Neuronal stem cell (in vitro differentiated cells): Measurements from ENCODE around the gene RAB25.

Experiments
- DNase-seq: peaks from one replicate; pipeline ENCODE4 v3.0.0-alpha.2; 2013; ENCODE audit warnings: low spot score
- H2AFZ ChIP-seq: one replicate; pipeline ENCODE4 v1.6.1; 2013; ENCODE audit warnings: mild to moderate bottlenecking, low read length, inconsistent platforms
- H2AK5ac ChIP-seq: 2 replicates; pipeline ENCODE4 v1.6.1; 2013; ENCODE audit warnings: low read depth, mild to moderate bottlenecking, inconsistent platforms, low read length, moderate library complexity, mixed read lengths
- H2BK120ac ChIP-seq: 2 replicates; pipeline ENCODE4 v1.6.1; 2013; ENCODE audit warnings: low read depth, mild to moderate bottlenecking, inconsistent platforms, low read length, moderate library complexity, mixed read lengths
- H2BK12ac ChIP-seq: one replicate; pipeline ENCODE4 v1.6.1; 2013; ENCODE audit warnings: low read length, inconsistent platforms
- H2BK15ac ChIP-seq: 2 replicates; pipeline ENCODE4 v1.6.1; 2013; ENCODE audit warnings: mild to moderate bottlenecking, low read length, inconsistent platforms, mixed read lengths
- H2BK5ac ChIP-seq: one replicate; pipeline ENCODE4 v1.6.1; 2013; ENCODE audit warnings: inconsistent platforms, mild to moderate bottlenecking, low read length, moderate library complexity
- H3K14ac ChIP-seq: one replicate; pipeline ENCODE4 v1.6.1; 2013; ENCODE audit warnings: low read length, inconsistent platforms
- H3K18ac ChIP-seq: 2 replicates; pipeline ENCODE4 v1.6.1; 2013; ENCODE audit warnings: low read length, inconsistent platforms
- H3K23ac ChIP-seq: 2 replicates; pipeline ENCODE4 v1.6.1; 2013; ENCODE audit warnings: low read depth, mild to moderate bottlenecking, mixed read lengths, low read length, inconsistent platforms; ENCODE audit not compliant: poor library complexity
- H3K27ac ChIP-seq: replicated peaks from 3 replicates; pipeline ENCODE4 v1.5.1; 2013; ENCODE audit warnings: low read length, inconsistent platforms
- H3K27me3 ChIP-seq, 3 experiments: 2 replicates each; pipeline ENCODE4 v1.6.1; 2013; ENCODE audit warnings: low read length in 3 of 3, mild to moderate bottlenecking in 2 of 3, inconsistent platforms in 1 of 3, low read depth in 1 of 3, mixed read lengths in 1 of 3, moderate library complexity in 1 of 3; ENCODE audit not compliant: control insufficient read depth in 3 of 3, insufficient read depth in 3 of 3
- H3K36me3 ChIP-seq, 2 donors: replicated peaks in 1 of 2; 2 replicates each; pipeline ENCODE4 v1.6.1; 2013; ENCODE audit warnings: low read length in 2 of 2; ENCODE audit not compliant: control insufficient read depth in 2 of 2, insufficient read depth in 2 of 2
- H3K4ac ChIP-seq: 2 replicates; pipeline ENCODE4 v1.6.1; 2013; ENCODE audit warnings: inconsistent platforms, mild to moderate bottlenecking, low read length, moderate library complexity
- H3K4me1 ChIP-seq, 2 donors: 1 replicate in 1 of 2; 2 replicates in 1 of 2; pipeline ENCODE4 v1.6.1; 2013; ENCODE audit warnings: low read length in 2 of 2, low read depth in 1 of 2; ENCODE audit not compliant: control insufficient read depth in 2 of 2, insufficient read depth in 1 of 2
- H3K4me2 ChIP-seq: one replicate; pipeline ENCODE4 v1.6.1; 2013; ENCODE audit warnings: mild to moderate bottlenecking, low read length, inconsistent platforms; ENCODE audit not compliant: insufficient read depth, poor library complexity, severe bottlenecking
- H3K4me3 ChIP-seq, 2 donors: 2 replicates each; pipeline ENCODE4 v1.5.1; 2013; ENCODE audit warnings: low read length in 2 of 2, mild to moderate bottlenecking in 2 of 2, inconsistent platforms in 1 of 2, moderate library complexity in 1 of 2
- H3K79me1 ChIP-seq: one replicate; pipeline ENCODE4 v1.6.1; 2013; ENCODE audit warnings: low read depth, mild to moderate bottlenecking, inconsistent platforms, low read length, moderate library complexity
- H3K9ac ChIP-seq: one replicate; pipeline ENCODE4 v1.6.1; 2013; ENCODE audit warnings: mild to moderate bottlenecking, low read depth, low read length, inconsistent platforms; ENCODE audit not compliant: poor library complexity
- H3K9me3 ChIP-seq, 2 donors: replicated peaks in 1 of 2; 2 replicates each; pipeline versions ENCODE3 to v1.6.1; 2013; ENCODE audit warnings: low read length in 2 of 2, mild to moderate bottlenecking in 2 of 2, inconsistent platforms in 1 of 2, low read depth in 1 of 2, mixed read lengths in 1 of 2, moderate library complexity in 1 of 2; ENCODE audit not compliant: control insufficient read depth in 2 of 2, insufficient read depth in 1 of 2
- H4K8ac ChIP-seq: one replicate; pipeline ENCODE4 v1.6.1; 2013; ENCODE audit warnings: low read depth, mild to moderate bottlenecking, inconsistent platforms, low read length, moderate library complexity
- H4K91ac ChIP-seq: one replicate; pipeline ENCODE4 v1.6.1; 2013; ENCODE audit warnings: low read length, low read depth, mild to moderate bottlenecking, inconsistent platforms; ENCODE audit not compliant: poor library complexity
- WGBS, 2 donors: extraction: QIAGEN DNeasy Blood & Tissue Kit; methylation state at CpG; one replicate each; pipeline ENCODE4 v1.1.7; 2013; ENCODE audit warnings: missing lambda C conversion rate in 2 of 2, mixed read lengths in 1 of 2; ENCODE audit not compliant: insufficient read length in 2 of 2, insufficient replicate concordance in 1 of 2; ENCODE audit errors: extremely low coverage in 2 of 2; 5-methylcytosine and 5-hydroxymethylcytosine counted together

The RAB25 gene

GRCh38 chr1:156104861-156105832, 44.2 kb downstream of the RAB25 start:
- no peaks in the 10 kb centered on the region for H3K9me3 ChIP-seq
- no peak overlapping the region for H3K4ac ChIP-seq
- peaks cover 14% of the 10 kb centered on the region for H3K79me1 ChIP-seq
- H2BK120ac ChIP-seq, result no peak overlapping the region
- H4K8ac ChIP-seq, result no peak overlapping the region
- H3K36me3 ChIP-seq, result peaks cover 5 to 60% of the 10 kb centered on the region in 2 donors
- no peak overlapping the region for H3K14ac ChIP-seq
- peaks cover 38 to 44% of the 10 kb centered on the region in 2 donors for H3K4me1 ChIP-seq
- H3K4me3 ChIP-seq, result peak overlapping the region in 1 of 2 donors; percentile 29
- no peak overlapping the region for H3K9ac ChIP-seq
- H2BK5ac ChIP-seq, result no peak overlapping the region
- H2AK5ac ChIP-seq, result peak overlapping the region; percentile 42
- no CpG with 5 or more reads among the region's 11 CpGs for WGBS, 2 donors
- H4K91ac ChIP-seq, result no peak overlapping the region
- no peak overlapping the region for H2AFZ ChIP-seq
- H3K23ac ChIP-seq, result no peak overlapping the region
- H3K4me2 ChIP-seq, result no peak overlapping the region
- no peak overlapping the region for H2BK12ac ChIP-seq
- H2BK15ac ChIP-seq, result no peak overlapping the region
- peak overlapping the region; percentile 31 for H3K18ac ChIP-seq
- peak overlapping the region; percentile 73 for H3K27ac ChIP-seq
- DNase-seq, result no peak
- no peaks in the 10 kb centered on the region for H3K27me3 ChIP-seq

- Histone ChIP-seq H3K27me3 (no peaks in the 10 kb centered on the region), H3K27ac (peak overlapping the region; percentile 68), H3K9me3 (no peaks in the 10 kb centered on the region), H3K18ac (peak overlapping the region; percentile 15), H3K4me2 (peak overlapping the region; percentile 70), H2AFZ (no peak overlapping the region), H3K4me1 (peaks cover 38 to 41% of the 10 kb centered on the region in 2 donors), H3K4ac (no peak overlapping the region), H2AK5ac (no peak overlapping the region), H2BK5ac (no peak overlapping the region), H3K79me1 (peaks cover 9% of the 10 kb centered on the region), H4K8ac (no peak overlapping the region), H3K14ac (peak overlapping the region; percentile 85), H2BK15ac (no peak overlapping the region), H2BK120ac (no peak overlapping the region), H3K4me3 (peak overlapping the region in 1 of 2 donors; percentile 10), H2BK12ac (no peak overlapping the region), H4K91ac (no peak overlapping the region), H3K36me3 (peaks cover 5 to 59% of the 10 kb centered on the region in 2 donors), H3K9ac (no peak overlapping the region), H3K23ac (no peak overlapping the region)
- no peak for DNase-seq
- WGBS, 2 donors, result no CpG with 5 or more reads among the region's 14 CpGs
Observed at GRCh38 chr1:156106624-156107488, 45.9 kb downstream of the RAB25 start.

- Histone ChIP-seq H3K4ac (no peak overlapping the region), H3K14ac (no peak overlapping the region), H3K23ac (no peak overlapping the region), H2BK5ac (no peak overlapping the region), H2BK12ac (no peak overlapping the region), H4K91ac (no peak overlapping the region), H3K9ac (no peak overlapping the region), H3K36me3 (peaks cover 3 to 48% of the 10 kb centered on the region in 2 donors), H3K4me3 (no peak overlapping the region), H3K27ac (no peak overlapping the region), H2BK15ac (no peak overlapping the region), H3K79me1 (peaks cover 3% of the 10 kb centered on the region), H3K18ac (no peak overlapping the region), H2BK120ac (no peak overlapping the region), H4K8ac (no peak overlapping the region), H2AFZ (no peak overlapping the region), H3K9me3 (no peaks in the 10 kb centered on the region), H3K4me2 (no peak overlapping the region), H3K4me1 (peaks cover 34 to 37% of the 10 kb centered on the region in 2 donors), H3K27me3 (no peaks in the 10 kb centered on the region), H2AK5ac (no peak overlapping the region)
- WGBS, 2 donors, result no CpG with 5 or more reads among the region's 3 CpGs
- DNase-seq, result no peak
Observed at GRCh38 chr1:156108057-156108456, 47.1 kb downstream of the RAB25 start.
